Muscle of back (tissue), 11 donors: ENCODE measurements around the gene N4BP3. TPM values are rescaled to one million over a fixed set of nuclear protein-coding genes. Genes with fewer than 3 reads are reported as not detected.
A peak's percentile ranks its signal among the peaks of the same experiment; 100 is the strongest.

ENCODE experiments used
- DNase-seq, 3 donors: peaks; one replicate each; pipeline versions ENCODE4 v3.0.0 to v3.0.0-alpha.2; 2013
- polyA plus RNA-seq, 10 donors: library from polyadenylated mRNA; unstranded; fragments of 120-200 nt; gene quantifications; one replicate each; pipeline ENCODE4 v1.2.1, GENCODE V29; 2013; ENCODE audit not compliant: insufficient read length in 10 of 10

Gene N4BP3
- polyA plus RNA-seq, 10 donors: 15.8 to 23.7 (median 19.9) TPM

DNA sequence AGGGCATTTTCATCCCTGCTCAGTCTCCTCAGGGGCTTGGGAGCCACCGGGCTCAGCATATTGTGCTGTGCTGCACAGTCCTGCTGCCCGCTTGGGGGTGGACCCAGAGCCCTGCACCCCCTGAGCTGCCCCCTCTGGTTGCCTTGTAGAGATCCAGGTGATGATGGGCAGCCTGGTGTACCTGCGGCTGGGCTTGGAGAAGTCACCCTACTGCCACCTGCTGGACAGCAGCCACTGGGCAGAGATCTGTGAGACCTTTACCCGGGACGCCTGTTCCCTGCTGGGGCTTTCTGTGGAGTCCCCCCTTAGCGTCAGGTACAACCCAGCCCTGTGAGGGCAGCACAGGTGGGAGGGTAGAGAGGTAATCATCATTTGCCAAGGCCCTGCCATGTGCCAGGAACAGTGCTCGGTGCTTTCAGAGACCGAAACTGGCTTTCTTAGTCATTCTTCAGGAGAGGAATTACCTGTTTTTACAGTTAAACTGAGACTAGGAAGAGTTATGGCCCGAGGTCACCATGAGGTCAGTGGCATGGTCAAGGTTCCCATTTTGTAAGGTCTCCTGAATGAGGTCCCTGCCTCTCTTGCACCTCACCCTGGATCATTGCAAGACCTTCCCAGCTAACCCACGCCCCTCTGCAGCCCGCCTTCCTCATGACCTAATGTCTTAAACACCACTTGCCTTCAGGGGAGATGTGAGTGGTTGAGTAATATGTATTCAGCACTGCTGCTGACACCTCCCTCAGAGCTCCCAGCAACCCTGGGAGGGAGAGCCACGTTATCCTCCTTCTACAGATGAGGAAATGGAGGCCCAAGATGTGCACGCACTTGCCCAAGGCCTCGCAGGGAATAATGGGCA, 32.9 kb downstream of the N4BP3 start:
- peak in 1 of 3 donors; percentile 57 for DNase-seq

DNA sequence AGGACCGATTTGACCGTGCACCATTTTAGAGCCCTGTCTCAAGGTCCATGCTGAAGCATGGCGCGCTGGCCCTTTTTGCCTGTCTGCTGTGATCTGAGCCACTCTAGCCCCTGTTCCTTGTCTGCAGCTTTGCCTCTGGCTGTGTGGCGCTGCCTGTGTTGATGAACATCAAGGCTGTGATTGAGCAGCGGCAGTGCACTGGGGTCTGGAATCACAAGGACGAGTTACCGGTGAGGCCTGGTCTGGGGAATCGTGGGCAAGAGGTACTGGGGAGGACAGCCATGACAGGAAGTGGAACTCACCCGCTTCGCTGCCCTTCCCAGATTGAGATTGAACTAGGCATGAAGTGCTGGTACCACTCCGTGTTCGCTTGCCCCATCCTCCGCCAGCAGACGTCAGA, 34.1 kb downstream of the N4BP3 start:
- DNase-seq: no peak

DNA sequence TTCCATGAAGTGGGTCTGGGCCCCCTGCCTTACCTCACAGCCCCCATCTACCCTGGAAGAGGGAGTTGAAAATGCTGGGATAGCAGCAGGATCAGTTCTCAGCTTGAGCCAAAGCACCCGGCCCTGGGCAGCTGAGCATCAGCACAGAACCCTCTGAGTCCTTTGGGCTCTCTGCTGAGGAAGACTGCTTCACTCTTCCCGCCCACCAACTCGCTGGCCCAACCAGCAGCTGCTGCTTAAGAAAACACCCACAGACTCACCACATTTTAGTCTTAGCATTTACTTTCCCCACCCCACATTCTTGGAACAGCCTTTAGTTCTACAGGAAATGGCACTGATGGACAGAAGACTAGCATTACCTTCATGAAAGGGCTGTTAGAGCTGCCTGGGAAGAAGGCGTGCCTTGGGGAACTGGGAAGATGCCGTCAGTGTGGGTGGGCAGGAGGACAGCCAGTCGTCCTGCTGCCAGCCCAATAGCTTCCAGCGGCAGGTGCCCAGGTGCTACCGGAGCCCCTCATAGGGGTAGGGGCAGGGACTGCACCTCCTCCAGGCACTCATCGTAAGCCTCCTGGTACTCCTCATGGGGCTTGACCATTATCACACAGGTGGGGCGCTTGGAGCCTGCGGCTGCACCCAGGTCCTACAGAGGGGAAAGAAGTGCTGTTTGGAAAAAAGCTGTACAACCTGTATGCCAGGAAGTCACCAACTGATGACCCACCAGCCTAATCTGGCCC, 36.0 kb downstream of the N4BP3 start:
- DNase-seq: no peak

DNA sequence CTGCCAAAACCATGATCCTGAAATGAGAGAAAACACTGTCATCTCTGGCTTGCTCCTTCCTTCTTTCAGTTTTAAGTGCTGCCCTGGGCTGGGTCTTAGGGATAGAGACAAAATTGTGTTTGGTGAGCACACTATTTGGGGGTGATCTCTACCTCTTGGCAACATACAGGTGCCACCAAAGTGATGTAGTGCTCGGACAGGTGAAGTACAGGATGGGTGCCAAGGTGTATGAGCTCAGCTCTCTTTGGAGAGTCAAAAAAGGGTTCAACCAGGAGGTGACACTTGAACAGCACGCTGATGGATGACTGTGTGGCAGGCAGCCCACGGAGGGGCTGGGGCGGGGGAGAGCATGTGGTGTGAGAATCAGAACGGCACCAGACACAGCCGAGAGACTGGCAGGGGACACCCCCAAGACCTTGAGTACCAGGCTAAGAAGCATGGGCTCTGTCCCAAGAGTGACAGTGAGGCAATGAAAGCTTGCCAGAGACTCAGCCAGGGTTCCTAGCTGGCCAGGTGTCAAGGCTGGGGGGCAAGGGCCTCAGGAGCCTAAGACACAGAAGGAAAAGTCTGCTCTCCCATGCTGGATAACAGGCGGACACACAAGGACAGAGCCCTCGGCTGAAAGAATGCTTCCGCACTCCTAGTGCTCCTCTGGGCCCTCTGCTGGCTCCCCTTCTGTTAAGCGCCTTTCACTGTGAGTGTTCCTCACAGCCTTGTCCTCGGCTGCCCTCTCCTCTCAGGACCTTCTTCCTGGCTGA, 37.8 kb downstream of the N4BP3 start:
- no peak for DNase-seq

DNA sequence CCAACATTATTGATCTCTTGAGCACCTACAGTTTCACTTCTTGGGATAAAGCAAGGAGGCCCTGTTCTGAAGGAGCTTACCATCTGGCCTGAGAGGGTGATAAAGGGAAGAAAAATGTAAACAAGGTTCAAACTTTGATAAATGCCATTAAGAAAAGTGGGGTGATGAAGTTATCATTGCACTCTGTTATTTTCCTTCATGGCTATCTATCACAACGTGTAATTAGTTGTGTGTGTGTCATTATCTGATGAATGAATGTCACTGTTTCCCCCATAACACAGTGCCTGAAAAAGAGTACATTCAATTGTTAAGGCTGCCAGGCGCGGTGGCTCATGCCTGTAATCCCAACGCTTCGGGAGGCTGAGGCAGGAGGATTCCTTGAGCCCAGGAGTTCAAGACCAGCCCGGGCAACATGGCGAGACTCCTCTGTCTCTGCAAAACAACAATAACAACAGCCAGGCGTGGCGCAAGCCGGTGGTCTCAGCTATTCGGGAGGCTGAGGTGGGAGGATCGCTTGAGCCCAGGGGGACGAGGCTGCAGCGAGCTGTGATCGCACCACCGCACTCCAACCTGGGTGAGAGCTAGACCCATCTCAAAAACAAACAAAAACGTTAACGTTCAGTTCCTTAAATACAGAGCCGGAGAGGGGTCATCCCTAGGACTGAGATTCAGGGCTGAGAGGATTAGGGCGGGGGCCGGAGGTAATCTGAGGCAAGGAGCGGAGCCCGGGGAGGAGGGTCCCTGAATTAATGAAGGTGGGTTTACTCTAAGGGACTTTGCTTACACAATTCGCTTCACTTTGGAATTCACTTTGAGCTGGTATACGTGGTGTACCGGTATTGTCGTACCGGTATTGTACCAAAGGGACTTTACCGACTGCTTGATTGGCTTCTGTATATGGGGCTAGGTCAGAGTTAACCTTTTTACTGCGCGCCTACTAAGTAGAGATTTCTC, 39.4 kb downstream of the N4BP3 start:
- DNase-seq: no peak

DNA sequence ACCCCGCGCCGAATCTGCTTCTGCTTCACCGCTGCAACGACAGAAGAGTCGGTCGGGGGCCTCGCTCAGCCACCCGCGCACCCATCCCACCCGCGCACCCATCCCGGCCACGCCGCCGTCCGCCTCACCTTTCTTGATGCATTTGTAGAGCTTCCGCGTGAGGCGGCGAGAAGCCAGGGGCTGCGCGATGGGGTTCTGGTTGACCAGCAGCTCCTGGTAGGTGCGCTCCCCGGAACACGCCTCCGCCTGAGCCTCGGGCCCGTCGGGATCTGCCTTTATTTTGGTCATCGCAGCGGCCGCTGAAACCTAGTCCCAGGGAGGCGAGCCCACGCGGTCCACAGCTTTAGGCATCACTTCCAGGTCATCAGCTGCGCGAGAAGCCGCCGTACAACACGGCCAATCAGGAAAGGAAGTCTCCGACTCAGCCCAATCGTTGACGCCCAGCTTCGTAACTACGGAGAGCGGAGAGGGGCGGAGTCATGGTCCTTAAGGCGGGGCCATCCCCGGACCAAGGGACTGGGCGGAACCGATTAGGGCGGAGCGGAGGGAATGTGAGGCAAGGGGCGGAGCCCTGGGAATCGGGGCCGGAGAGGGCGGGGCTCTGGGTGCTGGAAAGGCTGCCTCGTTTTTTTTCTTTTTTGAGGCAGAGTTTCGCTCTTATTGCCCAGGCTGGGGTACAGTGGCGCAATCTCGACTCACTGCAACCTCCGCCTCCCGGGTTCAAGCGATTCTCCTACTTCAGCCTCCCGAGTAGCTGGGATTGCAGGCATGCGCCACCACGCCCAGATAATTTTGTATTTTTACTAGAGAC, 40.4 kb downstream of the N4BP3 start, which contains the start of gene NHP2:
Gene NHP2, minus strand, starts transcription at position 356 of the 811 bp plus-strand sequence. Its CDS starts 68 bp downstream, at position 288.
- DNase-seq: peak; percentile 98 to 99 (median 99)

DNA sequence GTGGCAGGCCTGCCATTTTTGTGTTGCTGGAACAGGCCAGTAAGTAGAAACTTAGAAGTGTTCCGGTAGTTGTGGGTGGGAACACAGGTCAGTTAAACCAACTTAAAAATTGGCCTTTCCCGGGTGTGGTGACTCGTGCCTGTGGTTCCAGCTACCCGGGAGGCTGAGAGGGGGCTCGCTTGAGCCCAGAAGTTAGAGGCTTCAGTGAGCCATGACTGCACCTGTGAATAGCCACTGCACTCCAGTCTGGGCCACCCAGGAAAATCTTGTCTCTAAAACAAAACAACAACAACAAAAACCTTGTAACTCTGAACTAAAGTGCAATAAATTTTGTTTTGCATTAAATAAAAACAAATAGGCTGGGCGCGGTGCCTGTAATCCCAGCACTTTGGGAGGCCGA, 41.7 kb downstream of the N4BP3 start:
- DNase-seq: no peak

DNA sequence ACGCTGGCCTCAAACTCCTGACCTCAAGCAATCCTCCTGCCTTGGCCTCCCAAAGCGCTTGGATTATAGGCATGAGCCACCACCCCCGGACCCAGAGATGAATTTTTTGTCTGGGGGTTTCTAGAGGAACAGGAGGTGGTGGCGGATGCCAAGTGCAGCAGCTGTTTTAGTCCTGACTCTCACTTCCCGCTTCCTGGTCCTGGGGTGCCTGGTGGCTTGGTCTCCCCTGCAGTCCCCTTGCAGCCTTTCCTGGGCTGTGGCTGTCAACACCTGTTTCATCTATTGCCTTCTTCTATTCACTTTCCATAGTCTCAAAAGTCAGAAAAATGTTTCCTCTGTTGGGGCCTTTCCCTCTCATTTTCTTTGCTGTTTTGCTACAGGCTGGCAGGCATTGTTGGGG, 46.8 kb downstream of the N4BP3 start:
- DNase-seq: no peak

DNA sequence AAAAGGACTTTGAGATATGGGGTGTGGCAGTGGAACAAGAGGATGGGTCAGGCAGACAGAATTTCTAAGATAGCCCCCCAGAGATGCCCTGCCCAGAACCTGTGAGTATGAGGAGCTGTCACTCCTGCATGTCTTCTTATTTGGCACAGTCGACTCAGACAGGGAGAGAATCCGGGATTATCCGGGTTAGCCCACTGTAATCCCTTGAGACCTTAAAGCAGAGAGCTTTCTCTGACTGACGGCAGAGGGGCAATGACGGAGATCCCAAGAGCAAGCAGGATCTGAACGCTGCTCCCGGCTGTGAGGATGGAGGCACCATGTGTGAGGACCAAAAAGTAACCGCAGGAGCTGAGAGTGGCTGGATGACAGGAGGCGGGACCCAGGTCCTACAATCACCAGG, 49.1 kb downstream of the N4BP3 start:
- no peak for DNase-seq

DNA sequence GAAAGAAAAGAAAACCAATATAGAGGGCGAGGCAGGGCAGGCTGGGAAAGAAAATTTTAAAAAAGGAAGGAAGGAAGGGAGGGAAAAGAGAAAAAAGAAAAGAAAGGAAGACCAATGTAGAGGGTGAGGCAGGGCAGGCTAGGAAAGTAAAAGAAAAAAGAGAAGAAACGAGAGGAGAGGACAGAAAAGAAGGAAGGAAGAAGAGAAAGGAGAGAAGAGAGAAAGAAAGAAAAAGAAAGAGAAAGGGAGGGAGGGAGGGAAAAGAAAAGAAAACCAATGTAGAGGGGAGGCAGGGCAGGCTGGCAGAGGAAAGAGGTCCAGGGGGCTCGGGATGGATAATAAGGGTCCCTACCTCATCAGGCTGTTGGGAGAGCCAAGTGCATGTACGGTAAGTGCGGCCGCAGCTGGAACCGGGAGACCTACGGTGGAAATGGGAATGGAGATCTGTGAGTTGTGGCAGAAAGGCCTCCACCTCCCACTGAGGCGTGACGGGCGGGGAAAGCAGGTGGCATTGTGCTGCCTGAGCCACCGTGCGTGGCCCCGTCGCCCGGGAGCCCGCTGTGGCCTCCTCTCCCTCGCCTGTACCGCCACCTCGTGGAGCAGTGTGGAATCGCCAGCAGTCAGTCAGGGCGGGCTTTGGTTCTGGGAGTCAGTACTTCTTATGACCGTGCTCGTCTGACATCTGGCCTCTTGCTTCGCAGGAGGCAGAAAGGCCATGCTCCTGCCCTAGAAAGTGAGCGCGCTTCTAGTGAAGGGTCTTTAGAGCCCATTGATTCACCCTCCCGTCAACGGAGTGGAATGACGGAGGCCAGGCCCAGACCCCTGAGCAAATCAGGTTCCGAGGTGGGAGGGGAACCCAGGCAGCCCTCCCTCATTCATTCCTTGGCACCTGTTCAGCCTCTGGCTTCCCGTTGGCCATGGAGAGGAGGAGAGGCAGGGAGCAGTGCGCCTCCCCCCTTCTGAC, 50.7 kb downstream of the N4BP3 start:
- peak; percentile 63 to 88 (median 78) for DNase-seq

DNA sequence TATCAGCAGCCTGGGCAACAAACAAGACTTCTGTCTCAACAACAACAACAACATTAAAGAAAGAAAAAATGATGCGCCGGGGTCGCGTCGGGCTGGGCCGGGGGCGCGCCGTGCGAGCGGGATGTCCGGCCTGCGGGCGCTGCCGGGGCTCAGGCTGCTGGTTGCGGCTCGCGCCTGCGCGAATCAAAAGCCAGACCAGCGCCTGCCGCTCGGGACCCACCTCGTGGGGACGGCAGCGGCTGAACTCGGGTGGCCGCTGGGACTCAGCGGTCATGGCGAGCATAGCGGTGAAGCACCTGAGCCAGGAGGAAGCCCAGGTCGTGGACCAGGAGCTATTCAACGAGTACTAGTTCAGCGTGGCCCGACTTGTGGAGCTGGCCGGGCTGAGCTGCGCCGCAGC, 52.2 kb downstream of the N4BP3 start:
- no peak for DNase-seq

DNA sequence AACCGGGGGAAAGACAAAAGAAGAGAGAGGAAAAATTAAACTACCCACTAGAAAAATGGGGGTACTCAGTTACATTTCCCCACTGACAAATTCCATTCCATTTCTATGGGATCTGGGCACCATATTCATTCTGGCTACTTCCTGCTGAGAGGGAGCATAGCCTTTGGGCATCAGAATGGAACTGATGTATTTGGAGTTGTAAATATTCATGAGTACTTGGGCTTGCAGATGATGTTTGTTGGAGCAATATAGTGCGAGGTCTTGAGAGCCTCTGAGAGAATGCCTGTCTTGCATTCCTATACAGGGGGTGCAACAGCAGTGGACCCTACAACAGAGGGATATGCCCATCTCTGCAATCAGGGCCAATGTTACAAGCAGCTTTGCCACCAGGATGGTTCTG, 57.1 kb downstream of the N4BP3 start:
- DNase-seq: no peak

DNA sequence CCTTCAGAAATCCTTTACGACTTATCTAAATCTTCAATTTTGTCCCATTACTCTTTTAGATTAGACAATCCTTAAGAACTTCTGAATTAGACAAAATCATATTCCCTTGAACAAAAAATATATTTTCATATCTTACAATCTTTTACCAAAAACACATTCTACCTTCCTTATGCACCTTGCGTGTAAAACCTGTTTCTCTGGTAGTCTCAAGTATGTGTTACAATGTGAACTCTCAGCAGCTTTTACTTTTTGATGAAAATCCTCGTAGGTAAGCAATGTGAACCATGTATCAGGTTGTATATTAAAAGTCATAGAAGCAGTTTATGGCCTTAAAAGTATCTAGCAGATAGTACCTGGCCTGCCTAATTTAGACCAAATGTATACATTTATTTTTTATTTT, 61.1 kb downstream of the N4BP3 start:
- DNase-seq: no peak

Other genes with a start within 250 kb of the N4BP3 start
- gene PROP1, start 117.3 kb upstream of the N4BP3 start, polyA plus RNA-seq: not detected
- 10 to 100 TPM; 27.2 to 32.0 (median 29.8) TPM for gene RMND5B, start 17.5 kb downstream of the N4BP3 start, polyA plus RNA-seq
- 100 to 1,000 TPM in 4 of 10 donors, 10 to 100 TPM in 6; 74.4 to 124 (median 92.2) TPM for gene NHP2, start 40.4 kb downstream of the N4BP3 start, polyA plus RNA-seq
- gene GMCL2, start 73.8 kb downstream of the N4BP3 start, polyA plus RNA-seq: not detected
- 100 to 1,000 TPM in 2 of 10 donors, 10 to 100 TPM in 8; 72.5 to 124 (median 89.0) TPM for gene HNRNPAB, start 91.0 kb downstream of the N4BP3 start, polyA plus RNA-seq
- gene PHYKPL, start 119.3 kb downstream of the N4BP3 start, polyA plus RNA-seq: 10 to 100 TPM; 37.0 to 91.0 (median 48.7) TPM